ENCODE measurements around the gene PRDM12.

PRDM12 gene

DNA sequence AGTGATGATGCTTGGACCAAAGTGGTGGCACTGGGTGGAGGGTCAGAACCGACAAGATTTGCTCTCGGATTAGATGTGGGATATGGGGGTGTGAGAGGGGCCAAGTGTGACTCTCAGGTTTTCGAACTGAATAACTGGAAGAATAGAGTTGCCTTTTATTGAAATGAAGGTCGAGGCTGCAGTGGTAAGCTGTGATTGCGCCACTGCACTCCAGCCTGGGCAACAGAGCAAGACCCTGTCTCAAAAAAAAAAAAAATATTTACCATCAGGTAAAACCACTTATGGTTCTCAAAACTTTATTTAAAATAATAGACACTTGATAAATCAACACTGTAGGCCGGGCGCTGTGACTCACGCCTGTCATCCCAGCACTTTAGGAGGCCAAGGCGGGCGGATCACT, 56.4 kb downstream of the PRDM12 start:
- DNase-seq (ENCODE audit: low read depth in 2 of 2): no peak

DNA sequence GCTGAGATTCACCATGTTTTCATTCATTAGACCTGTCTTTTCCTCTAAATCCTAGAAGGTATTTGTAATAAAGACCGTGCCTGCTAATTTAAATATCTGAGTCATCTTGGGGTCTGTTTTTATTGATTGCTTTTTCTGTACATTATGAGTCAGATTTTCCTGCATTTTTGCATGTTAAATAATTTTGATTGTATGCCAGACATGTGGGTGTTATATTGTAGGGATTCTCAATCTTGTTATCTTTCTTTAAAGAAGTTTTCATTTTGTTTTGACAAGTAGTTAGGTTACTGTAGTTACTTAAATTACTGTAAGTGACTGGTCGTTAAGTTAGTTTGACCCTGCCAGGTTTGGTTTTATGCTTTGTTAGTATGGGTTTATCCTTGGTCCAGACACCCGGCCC, 64.3 kb downstream of the PRDM12 start:
- DNase-seq (ENCODE audit: low read depth in 2 of 2): no peak

DNA sequence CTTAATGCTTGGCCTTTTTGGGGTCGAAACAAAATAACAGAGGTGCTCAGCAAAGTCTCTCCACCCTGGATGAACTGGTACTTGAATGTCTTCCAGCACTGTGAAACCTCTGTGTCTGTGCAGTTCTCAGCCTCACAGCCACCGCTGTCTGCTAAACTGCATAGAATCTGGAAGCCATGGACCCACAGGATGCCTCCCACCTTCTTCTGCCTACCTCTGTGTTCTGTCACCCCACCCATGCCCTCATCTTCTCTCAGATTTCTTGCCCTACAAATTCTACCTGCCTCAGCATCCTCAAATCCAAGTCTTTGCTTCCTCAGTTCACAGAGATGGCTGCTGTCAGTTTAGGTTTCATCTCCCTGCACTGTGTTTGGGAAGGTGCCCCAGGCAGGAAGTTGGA, 64.8 kb downstream of the PRDM12 start:
- DNase-seq (ENCODE audit: low read depth in 2 of 2): no peak

DNA sequence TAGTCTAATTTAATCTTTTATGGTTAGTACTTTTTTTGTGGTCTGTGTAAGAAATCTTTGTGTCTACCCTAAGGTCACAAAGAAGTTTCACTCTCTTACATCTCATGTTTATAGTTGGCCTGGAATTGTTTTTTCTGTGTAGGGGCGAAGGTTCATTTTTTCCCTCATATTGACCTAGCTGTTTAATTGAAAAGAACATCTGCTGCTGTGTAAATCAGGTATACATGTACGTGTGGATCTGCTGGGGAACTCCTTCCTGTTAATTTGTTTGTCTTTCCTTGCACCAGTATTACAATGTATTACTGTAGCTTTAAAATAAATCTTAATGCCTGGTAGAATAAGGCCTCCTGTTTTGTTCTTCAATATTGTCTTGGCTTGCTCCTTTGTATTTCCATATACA, 67.0 kb downstream of the PRDM12 start:
- DNase-seq (ENCODE audit: low read depth in 2 of 2): no peak

DNA sequence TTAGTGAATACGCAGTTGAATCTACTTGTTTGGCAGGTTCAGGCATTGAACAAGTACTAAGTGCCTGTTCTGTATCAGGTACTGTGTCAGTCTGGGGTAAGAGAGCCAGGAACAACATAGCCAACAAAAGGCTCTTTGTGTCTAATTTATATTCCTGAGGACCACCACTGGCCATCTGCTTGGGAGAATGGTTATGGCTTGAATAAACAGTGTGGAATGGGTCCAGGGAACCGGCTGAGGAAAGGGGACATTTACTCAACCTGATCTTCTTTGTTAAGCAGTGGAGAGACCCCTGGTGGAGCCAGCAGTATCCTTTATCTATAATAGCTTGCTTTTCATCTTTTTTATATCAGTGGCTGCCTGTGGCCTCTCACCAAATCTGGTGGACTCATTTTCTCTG, 67.7 kb downstream of the PRDM12 start:
- no peak for DNase-seq (ENCODE audit: low read depth in 2 of 2)

Measured in stimulated activated CD4-positive, alpha-beta T cell treated with anti-CD3 and anti-CD28 coated beads, Interleukin-4, amount 100 ng/mL, for 48 hours (primary cell).